Stimulated activated CD4-positive, alpha-beta T cell treated with anti-CD3 and anti-CD28 coated beads, Interleukin-12 subunit alpha, Interleukin-12 subunit beta, amount 100 ng/mL, for 24 hours (primary cell): Measurements from ENCODE around the gene CTBP1.

Experiments used
- DNase-seq, 2 experiments: peaks; one replicate each; pipeline ENCODE4 v3.0.0-alpha.2; 2020; ENCODE audit warnings: low read depth in 2 of 2

CTBP1 gene

GRCh38 chr4:1196421-1197183, 52.3 kb downstream of the CTBP1 start:
- DNase-seq: no peak

- DNase-seq: no peak
These were observed 53.0 kb downstream of the CTBP1 start for GRCh38 chr4:1195891-1196401.

GRCh38 chr4:1195109-1195671, 53.7 kb downstream of the CTBP1 start:
- DNase-seq: no peak

- DNase-seq: no peak
These were observed 54.7 kb downstream of the CTBP1 start for GRCh38 chr4:1194010-1194900.

GRCh38 chr4:1193206-1194009, 55.5 kb downstream of the CTBP1 start:
- no peak for DNase-seq

- no peak for DNase-seq
These were observed 56.3 kb downstream of the CTBP1 start for GRCh38 chr4:1192493-1193205.

- DNase-seq: no peak
These were observed 56.8 kb downstream of the CTBP1 start for GRCh38 chr4:1192091-1192492.

- no peak for DNase-seq
These were observed 57.3 kb downstream of the CTBP1 start for GRCh38 chr4:1191621-1192020.

GRCh38 chr4:1187182-1187581, 61.7 kb downstream of the CTBP1 start:
- no peak for DNase-seq

GRCh38 chr4:1183985-1184773, 64.8 kb downstream of the CTBP1 start:
- no peak for DNase-seq

GRCh38 chr4:1182313-1182712, 66.6 kb downstream of the CTBP1 start:
- DNase-seq: no peak

- DNase-seq: no peak
These were observed 68.3 kb downstream of the CTBP1 start for GRCh38 chr4:1180663-1181062.

- DNase-seq: no peak
These were observed 69.0 kb downstream of the CTBP1 start for GRCh38 chr4:1179976-1180375.

- DNase-seq: no peak
These were observed 69.9 kb downstream of the CTBP1 start for GRCh38 chr4:1179089-1179441.

GRCh38 chr4:1178300-1179088, 70.4 kb downstream of the CTBP1 start:
- no peak for DNase-seq

GRCh38 chr4:1177274-1178141, 71.4 kb downstream of the CTBP1 start:
- no peak for DNase-seq

GRCh38 chr4:1176398-1177273, 72.3 kb downstream of the CTBP1 start:
- DNase-seq: no peak
